Hepatic stellate cell (primary cell): ENCODE data around the gene DIP2C.
"Not testable (repeated sequence)": the region's sequence is repeated elsewhere in the genome, so short reads cannot be mapped to it uniquely, and the experiment has no call there.

Experiments used
- DNase-seq: peaks from one replicate; pipeline ENCODE4 v3.0.0; 2011; ENCODE audit warnings: low spot score

The DIP2C gene

DNA sequence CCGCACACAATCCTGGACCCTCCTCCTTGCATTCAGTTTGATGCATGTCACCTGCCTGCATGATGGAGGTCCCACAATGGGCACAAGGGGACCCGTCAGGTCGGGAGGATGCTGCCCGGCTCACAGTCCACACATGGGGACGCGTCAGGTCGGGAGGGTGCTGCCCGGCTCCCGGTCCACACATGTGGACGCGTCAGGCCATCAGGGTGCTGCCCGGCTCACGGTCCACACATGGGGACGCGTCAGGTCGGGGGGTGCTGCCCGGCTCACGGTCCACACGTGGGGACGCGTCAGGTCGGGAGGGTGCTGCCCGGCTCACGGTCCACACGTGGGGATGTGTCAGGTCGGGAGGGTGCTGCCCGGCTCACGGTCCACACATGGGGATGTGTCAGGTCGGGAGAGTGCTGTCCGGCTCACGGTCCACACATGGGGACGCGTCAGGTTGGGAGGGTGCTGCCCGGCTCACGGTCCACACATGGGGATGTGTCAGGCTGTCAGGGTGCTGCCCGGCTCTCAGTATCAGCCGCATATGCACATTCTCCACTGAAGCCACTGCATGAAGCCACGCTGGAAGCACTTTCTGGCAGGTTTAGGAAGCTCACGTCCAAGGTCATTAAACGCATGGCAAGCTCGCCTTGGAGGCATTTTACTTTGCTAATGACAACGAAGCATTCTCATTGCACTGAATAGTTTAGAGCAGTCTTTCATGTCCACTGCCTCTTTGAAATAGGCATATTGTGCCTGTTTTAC is 50.3 kb downstream of the DIP2C start:
- no peak for DNase-seq

DNA sequence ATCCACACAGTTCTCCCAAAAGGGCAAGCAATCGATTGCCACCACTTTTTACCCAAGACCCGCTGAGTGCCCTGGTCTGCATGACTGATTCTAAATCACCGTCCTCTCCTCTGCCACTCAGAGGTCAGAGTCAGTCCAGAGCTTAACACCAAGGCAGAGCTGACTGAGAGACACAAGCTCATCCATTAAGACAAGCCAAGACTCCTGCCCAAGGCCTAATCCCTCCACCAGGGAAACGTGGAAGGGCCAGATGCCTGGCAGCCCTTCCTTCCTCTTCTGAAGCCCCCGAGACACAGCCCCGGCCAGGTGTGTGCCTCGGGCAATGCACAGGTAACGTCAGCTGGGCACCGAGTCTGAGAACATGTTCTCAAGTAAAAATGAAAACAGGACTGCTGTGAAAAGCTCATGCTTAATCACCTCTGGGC is 51.7 kb downstream of the DIP2C start:
- no peak for DNase-seq

DNA sequence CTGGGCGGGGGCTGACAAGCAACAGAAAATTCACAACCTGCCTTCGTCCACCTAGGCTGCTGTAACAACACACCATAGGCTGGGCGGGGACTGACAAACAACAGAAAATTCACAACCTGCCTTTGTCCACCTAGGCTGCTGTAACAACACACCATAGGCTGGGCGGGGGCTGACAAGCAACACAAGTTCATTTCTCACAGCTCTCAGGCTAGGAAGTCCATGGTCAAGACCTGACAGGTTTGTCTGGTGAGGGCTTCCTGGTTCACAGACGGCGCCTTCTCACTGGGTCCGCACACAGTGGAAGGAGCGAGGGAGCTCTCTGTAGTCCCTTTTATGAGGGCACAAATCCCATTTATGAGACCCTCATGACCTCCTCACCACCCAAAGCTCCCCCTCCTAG is 52.2 kb downstream of the DIP2C start:
- no peak for DNase-seq

DNA sequence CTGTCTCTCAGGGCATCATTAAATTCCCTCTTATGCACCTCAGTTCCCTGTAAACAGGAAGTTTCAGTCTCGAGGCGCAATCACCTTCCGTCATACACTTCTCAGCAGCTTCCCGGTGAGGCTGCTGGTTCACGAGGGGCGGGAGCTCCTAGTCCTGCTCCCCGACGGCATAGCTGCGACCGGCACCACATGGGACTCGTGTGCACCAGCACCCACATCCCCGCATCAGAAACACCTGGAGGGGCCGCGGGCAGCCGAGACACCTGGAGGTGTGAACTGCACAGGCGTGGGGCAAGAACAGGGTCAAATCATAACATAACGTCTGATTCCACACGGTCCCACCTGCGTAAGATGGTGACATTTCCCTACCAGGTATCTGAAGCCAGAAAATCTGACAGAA is 52.7 kb downstream of the DIP2C start:
- no peak for DNase-seq

DNA sequence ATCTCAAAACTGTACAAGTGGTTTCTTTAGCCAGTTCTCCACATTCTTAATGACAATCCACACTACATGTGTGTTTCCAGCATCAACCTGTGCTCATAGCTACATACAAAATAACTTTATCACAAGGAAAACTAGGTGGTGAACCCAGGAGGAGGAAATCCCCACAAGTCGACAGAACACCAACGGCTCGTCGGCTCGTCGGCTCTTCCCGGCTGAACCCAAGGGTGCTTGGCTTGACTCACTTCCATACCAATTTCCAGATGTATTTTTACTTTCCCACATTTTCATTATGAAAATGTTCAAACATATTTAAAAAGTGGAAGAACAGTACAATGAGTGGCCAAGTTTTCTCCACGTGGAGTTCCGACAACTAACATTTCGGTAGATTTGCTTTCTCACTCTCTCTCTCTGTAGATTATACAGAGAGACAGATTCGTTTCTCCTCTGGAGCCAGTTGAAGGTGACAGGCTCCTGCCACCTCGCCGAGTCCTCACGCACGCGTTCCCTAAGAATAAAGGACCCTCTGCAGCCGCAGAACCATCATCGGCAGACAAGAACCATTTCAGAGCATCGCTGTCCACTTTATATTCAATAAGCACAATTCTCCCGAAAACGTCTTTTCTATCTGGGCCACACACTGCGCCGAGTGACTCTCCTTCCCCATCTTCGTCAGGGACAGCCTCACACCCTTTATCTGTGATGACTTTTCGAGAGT is 53.3 kb downstream of the DIP2C start:
- no peak for DNase-seq

DNA sequence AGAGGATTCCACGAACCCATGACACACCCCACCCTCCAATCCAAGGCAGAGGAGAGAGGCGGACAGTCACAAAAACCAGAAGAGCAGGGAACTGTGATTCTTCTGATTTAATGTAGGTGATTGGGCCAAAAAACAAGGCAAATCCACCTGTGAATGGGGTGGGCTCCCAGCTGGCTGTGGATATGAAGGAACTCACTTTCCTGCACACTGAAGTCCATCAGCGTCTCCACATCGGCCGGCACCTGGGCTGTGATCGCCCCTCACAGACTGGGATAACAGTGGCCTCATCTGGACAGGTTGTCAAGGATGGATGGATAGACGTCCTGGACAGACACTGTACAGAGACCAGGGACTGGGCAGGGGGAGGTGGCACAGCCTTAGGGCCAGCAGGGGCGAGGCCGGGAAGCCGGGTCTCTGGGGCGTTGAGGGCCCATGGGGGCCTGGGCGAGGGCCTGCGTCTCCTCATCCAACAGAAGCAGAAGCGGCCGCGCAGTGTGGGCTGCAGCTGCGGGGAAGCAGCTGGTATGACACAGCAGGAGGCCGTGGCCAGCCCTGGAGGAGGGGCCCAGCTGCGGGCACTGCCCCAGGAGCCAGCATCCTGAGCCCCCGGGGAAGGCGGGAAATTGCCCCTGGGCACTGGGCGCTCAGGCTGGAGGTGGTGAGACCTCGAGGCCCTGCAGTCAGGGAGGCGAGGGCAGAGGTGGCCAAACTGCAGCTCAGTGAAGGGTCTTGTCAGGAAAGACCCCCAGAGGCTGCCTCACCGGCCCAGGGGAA is 54.2 kb downstream of the DIP2C start:
- DNase-seq, result no peak

DNA sequence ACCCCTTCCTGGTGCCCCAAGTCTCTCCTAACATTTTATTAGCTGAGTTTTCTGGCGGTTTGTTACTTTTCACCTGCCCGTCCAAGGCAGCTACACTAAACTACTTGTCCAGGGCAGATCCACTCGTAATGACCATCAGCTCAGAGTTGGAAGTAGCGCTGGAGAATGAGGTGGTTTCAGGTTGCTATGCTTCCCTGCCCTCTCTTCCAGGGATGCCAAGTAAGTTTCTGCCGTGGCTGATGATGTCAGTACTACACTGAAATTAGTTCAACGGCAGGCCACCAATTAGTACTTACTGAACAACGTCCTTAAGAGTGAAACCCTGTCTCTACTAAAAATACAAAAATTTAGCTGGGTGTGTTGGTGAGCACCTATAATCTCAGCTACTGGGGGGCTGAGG is 55.2 kb downstream of the DIP2C start:
- no peak for DNase-seq

DNA sequence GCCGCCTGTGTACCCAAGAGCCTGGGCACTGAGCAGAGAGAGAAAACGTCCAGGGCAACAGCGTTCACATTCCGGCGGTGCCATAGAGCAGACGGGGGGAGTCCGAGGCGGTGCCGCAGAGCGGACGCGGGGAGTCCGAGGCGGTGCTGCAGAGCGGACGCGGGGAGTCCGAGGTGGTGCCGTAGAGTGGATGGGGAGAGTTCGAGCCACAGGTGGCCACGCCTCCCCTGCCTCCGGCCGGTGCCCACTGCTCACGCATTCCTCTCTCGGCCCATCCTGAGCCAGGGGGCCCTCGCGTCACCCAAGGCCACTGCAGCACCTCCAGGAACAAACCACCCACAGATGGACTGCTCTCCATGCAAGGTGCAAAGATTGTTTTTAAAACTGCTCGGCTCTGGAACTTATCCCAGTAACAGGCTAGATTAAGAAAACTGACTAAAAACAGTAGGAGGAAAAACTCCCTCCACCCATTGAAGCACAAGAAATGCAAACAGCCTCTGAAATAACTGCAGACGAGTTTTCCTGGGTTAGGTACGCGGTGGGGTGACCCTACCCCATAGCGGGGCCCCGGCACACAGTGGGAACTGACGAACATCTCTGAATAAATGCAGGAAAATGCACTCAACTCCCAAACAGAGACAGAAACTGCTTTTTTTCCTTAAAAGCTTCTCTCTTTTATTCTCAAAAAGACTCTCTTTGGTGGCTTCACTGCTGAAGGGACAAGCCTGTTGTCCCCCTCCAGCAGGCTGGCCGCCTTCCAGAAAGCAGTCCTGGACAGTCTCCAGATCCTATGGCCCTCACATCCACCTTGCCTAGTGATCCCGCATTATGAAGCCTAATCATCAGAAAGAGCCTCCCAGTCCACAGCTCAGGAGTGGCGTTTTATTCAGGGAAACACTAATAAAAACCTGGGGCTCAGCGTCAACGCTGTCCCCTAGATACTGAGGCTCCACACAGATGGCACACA is 55.9 kb downstream of the DIP2C start:
- DNase-seq, result no peak

DNA sequence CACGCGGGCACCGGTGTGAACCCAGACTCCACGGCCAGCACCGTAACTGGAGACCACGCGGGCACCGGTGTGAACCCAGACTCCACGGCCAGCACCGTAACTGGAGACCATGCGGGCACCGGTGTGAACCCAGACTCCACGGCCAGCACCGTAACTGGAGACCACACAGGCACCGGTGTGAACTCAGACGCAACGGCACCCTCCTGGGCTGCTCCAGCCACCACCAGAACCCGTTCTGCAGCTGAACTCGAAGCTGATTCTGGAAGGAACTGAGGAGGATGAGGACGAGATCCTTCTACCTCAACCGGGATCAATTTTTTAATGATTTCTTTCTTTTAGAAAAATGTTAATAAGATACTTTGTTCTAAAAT is 56.7 kb downstream of the DIP2C start:
- DNase-seq, result not testable (repeated sequence)

DNA sequence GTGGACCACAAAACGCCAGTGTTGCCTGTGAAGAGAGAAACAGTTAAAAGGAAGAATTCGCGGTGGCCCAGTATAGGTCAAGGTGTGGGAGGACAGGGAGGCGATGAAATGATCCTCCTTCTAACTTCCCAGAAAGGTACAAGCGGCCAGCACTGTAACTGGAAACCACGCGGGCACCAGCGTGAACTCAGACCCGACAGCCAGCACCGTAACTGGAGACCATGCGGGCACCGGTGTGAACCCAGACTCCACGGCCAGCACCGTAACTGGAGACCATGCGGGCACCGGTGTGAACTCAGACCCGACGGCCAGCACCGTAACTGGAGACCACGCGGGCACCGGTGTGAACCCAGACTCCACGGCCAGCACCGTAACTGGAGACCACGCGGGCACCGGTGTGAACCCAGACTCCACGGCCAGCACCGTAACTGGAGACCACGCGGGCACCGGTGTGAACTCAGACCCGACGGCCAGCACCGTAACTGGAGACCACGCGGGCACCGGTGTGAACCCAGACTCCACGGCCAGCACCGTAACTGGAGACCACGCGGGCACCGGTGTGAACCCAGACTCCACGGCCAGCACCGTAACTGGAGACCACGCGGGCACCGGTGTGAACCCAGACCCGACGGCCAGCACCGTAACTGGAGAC is 57.2 kb downstream of the DIP2C start:
- not testable (repeated sequence) for DNase-seq

DNA sequence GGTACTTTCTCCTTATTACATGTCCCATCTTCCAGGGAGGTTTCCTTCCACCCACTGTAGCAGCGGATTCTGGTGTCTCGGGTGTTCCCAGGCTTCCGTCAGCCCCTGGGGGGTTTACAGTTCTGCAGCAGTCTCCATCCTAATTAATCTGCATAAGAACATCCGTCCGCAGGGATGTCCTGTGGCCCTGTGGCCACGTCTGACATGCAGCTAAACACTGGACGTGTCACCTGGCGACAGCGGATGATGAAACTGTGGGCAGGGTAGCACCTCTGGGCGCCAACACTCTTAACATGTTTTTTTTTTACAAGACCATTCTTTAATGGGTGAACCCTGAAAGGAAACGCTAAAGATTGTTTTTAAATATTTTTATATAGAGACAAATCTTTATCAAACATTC is 58.2 kb downstream of the DIP2C start:
- DNase-seq, result no peak

DNA sequence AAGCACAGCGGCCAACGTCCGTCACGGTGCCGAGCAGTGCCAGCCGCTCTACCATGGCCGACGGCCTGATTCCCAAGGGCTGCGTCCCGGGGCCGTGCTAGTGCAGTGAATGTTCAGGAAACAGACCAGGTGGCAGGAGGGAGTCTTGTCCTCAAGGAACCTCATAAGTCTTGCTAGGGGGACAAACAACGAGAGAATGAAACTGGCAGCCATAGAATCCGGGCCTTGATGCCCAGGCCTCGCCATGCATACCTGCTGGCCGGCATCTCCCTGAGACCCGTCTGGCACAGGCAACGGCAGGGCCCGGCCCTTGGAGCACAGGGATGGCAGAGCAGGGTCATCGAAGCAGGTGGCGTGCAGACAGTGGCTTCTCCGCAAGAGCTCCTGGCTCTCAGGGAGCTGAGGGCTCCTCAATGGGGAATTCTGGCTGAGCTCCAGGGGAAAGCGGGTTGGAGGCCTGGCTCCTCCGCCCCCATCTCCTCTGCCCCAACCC is 58.8 kb downstream of the DIP2C start:
- DNase-seq, result no peak

DNA sequence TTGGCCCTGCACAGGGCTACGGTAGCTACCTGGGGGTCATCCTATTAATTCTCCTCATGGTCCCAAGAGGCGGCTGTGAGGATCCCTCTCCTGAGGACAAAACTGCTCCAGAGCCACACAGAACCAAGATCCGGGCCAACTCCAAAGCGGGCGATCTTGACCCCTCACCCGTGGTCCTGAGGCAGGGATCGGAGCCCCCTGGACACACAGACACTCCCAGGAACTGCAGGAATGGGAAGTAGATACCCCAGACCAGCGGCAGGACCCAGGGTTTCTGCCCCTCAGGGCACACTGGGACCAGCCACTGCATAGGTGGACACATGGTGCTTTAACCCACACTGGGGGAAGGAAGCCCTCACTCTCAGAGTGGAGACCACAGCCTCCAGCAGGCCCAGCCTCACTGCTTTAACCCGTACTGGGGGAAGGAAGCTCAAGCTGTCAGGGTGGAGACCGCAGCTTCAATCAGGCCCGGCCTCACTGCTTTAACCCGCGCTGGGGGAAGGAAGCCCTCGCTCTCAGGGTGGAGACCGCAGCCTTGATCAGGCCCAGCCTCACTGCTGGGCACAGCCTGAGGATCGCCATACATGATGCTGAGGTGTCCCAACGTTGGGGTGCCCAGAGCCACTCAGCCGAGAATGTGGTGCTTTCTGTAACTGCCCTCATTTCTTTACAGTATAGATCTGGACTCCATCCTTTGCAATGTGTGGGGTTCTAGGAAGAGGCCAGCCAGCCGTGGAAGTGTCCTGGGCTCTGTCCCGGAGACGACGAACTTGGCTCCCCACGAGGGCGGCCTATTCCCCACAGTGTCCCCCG is 60.1 kb downstream of the DIP2C start:
- no peak for DNase-seq

DNA sequence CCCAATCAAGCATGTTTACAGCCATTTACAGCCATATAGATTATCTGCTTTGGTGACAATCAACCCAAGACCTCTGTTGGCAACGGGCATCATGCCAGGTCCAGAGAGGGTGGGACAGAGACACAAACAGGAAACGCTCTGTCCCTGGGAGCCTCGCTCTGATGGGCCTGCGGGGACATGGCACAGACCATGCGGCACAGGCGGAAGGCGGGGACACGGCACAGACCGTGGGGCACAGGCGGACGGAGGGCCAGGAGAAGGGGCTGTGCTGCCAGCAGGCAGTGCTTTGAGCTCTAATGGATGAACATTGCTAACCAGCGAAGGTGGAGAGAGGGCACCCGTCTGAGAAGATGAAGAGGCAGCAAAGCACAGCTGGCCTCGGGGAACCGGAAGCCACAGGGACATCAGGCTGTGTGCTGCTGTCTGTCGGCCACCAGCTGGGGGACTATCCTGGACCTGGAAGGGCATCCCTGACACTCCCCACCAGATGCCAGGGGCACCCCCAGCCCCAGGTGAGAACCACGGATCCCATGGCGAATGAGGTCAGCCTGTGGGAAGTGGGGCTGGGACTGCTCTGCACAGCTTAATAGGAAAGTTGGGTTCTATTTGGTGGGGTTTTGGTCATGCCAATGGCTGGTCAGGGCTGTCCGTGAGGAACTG is 61.0 kb downstream of the DIP2C start:
- DNase-seq, result no peak

DNA sequence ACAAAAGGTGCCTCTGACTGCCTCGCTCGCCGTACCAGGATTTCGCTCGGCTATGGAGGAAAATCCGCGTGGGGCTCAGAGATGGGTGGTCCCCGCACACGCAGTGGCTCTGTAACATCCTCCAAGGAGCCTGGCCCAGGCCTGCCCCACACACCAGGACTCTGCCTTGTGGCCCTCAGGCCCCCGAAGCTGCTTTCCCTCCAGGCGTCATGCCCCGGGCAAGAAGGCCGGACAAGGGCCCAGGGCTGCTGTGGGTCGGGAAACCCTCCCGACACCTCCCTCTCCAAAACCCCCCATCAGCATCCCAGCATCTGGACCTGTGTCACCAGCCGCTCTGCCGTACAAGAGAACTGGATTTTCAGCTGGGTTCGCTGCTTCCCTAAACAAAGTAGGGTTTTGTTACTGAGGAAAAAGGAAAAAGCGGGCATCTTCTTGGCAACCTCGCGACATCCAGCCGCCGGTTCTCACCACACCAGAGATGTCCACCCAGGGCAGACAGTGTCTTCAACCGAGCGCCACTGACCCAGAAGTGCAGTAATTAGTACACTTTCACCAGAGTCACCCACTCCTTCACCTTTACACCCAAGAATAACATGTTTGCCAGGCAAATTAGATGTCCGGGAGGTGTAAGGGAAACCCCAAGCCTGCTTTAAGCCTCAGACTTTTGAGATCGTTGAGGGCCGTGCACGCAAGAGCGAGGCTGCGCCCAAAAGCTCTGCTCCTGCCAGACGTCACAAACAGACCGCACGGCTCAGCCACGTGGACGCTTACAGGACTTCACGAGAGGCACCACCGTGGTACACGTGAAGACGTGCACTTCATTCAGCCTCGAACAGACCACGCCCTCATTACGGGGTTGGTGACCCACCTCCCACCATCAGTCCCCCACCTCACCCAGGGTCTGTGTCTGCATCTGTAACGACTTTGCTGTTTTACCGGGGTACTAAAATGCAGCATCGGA is 62.2 kb downstream of the DIP2C start:
- DNase-seq, result no peak

DNA sequence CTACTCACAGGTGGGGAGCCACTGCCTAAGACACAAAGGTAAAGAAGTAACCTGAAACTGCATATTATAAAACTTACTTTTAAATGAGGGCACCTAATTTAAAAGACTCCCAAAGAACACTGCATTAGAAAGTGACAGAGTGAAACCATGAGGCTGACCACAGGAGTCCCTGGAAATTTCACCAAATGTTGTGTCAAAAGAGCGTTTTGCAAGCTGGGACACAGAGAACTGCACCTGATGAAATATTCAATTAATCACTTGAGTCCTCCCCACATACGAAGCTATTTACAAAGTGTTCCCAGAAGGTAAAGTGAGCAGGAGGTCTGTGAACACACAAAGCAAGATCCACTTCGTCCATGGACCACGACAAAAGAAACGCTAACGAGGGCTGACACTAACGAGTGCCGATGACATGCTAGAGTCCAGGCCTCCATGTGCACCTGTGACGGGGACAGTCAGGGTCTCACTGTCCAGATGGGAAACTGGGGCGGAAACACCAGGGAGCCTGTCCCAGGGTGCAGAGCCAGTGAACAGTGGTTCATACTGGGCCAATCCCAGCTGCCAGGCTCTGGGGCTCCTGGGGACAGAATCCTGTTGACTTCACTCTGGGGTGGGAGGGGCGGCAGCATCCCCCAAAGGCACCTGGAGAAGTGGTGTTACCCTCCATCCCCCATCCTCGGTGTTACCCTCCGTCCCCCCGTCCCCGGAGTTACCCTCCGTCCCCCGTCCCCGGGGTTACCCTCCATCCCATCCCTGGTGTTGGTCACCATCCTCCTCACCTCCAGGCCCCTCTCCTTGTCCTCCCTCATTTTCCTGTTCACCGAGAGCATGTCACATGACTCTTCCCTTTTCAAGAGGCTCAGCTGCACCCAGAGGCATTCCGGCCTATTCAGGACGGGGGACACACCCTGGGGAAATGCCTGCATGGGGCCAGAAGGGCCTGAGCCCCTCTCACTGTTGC is 63.4 kb downstream of the DIP2C start:
- DNase-seq, result no peak

DNA sequence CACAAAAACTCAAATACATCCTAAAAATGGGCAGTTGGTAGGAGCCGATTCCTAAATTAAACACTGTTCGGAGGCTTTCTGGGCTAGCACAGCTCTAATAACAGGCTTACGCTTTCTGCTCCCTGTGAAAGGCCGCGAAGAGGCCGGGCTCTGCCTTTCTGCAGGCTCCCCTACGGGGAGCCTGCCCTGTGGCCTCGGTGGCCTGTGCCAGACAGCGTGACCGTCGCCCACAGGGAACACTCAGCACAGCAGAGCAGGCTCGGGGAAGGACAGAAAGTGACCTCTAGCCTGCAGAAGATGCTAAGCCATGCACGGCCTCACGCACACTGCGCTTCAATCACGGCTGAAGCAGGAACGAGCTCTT is 64.2 kb downstream of the DIP2C start:
- DNase-seq, result peak; percentile 69
